Measurements from ENCODE around the gene TTC28. TPM values are rescaled to one million over a fixed set of nuclear protein-coding genes. Genes with fewer than 3 reads are reported as not detected.

Gene TTC28
- total RNA-seq, 1 donor from 2014 or later: 70.8 TPM

- DNase-seq (ENCODE audit: low spot score): no peak
- H3K4me3 Mint-ChIP-seq (ENCODE audit: unreplicated experiment): no peak overlapping the region
- no peak overlapping the region for H3K27ac Mint-ChIP-seq (ENCODE audit: unreplicated experiment)
- peaks cover 18% of the 10 kb centered on the region for H3K36me3 Mint-ChIP-seq (ENCODE audit: low read depth, unreplicated experiment)
- H3K27me3 Mint-ChIP-seq (ENCODE audit: unreplicated experiment): peaks cover 6% of the 10 kb centered on the region
- H3K9me3 Mint-ChIP-seq (ENCODE audit: unreplicated experiment): no peaks in the 10 kb centered on the region
- no peak for TF ChIP-seq CTCF (IDR thresholded peaks at IDR 0.05; ENCODE audit: unreplicated experiment)
- no peaks in the 10 kb centered on the region for H3K4me1 Mint-ChIP-seq (ENCODE audit: unreplicated experiment)
Observed at GRCh38 chr22:28002863-28003565, 676.6 kb downstream of the TTC28 start.

DNA sequence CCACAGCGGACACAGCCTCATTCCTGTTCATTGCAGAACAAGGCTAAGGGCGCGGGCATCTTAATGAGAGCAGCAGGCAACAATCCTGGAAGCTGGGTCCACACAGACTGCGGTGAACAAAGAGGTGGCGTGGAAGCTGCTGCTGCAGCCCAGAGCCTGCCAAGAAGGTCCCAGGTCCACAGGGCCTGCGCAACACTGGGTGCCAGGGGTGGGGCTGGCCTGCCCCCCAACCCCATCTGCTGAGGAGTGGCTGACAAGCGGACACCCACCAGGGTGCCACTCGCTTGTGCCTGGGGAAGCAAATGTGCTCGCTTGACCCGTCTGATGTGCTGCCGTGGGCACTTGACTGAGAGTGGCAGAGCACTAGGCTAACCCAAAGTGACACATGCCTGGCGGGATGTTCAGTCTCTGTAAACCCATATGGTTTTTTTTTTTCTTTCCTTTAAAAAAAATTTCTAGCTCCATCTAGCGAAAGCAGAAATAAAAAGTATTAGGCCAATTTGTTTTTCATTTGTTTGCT is 677.4 kb downstream of the TTC28 start:
- Mint-ChIP-seq H3K4me1 (ENCODE audit: unreplicated experiment) (no peaks in the 10 kb centered on the region), H3K4me3 (ENCODE audit: unreplicated experiment) (no peak overlapping the region), H3K27ac (ENCODE audit: unreplicated experiment) (no peak overlapping the region), H3K27me3 (ENCODE audit: unreplicated experiment) (peaks cover 6% of the 10 kb centered on the region), H3K36me3 (ENCODE audit: low read depth, unreplicated experiment) (peaks cover 15% of the 10 kb centered on the region), H3K9me3 (ENCODE audit: unreplicated experiment) (no peaks in the 10 kb centered on the region)
- no peak for TF ChIP-seq CTCF (IDR thresholded peaks at IDR 0.05; ENCODE audit: unreplicated experiment)
- DNase-seq (ENCODE audit: low spot score): no peak

DNA sequence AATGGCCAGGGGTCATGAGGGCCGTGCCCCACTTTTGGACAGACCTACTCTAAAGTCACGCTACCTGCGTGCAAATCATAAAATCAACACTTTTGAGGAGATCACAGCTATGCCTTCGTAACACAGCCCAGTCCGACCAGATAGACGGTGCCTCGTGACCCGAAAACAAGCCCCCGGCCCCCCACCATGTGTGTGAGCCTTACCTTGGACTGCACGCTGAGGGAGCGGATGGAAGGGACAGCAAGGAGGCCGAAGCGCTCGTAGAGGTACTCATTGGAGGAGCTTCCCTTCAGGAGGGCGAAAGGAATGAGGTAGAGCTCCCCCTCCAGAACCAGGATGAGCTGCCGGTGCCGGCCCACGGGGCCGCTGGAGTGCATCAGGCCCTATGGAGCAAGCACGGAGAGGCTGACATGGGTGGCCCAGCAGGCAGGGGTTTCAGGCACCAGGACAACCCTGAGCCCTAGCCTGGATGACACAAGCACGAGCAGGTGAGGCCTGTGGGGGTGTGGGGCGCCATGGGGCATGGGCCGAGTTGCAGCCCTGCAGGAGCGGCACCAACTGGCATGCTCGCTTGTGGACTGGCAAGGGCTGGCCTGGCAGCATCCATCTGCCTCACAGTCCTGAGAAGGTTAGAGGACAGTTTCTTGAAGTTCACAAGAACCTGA is 678.3 kb downstream of the TTC28 start:
- H3K4me3 Mint-ChIP-seq (ENCODE audit: unreplicated experiment): peak overlapping the region; percentile 8
- H3K27me3 Mint-ChIP-seq (ENCODE audit: unreplicated experiment): peaks cover 6% of the 10 kb centered on the region
- H3K36me3 Mint-ChIP-seq (ENCODE audit: low read depth, unreplicated experiment): peaks cover 18% of the 10 kb centered on the region
- TF ChIP-seq CTCF (IDR thresholded peaks at IDR 0.05; ENCODE audit: unreplicated experiment): no peak
- DNase-seq (ENCODE audit: low spot score): no peak
- H3K9me3 Mint-ChIP-seq (ENCODE audit: unreplicated experiment): no peaks in the 10 kb centered on the region
- no peaks in the 10 kb centered on the region for H3K4me1 Mint-ChIP-seq (ENCODE audit: unreplicated experiment)
- no peak overlapping the region for H3K27ac Mint-ChIP-seq (ENCODE audit: unreplicated experiment)

- DNase-seq (ENCODE audit: low spot score): no peak
- no peak overlapping the region for H3K4me3 Mint-ChIP-seq (ENCODE audit: unreplicated experiment)
- H3K27me3 Mint-ChIP-seq (ENCODE audit: unreplicated experiment): peaks cover 3% of the 10 kb centered on the region
- no peaks in the 10 kb centered on the region for H3K4me1 Mint-ChIP-seq (ENCODE audit: unreplicated experiment)
- no peaks in the 10 kb centered on the region for H3K9me3 Mint-ChIP-seq (ENCODE audit: unreplicated experiment)
- peaks cover 17% of the 10 kb centered on the region for H3K36me3 Mint-ChIP-seq (ENCODE audit: low read depth, unreplicated experiment)
- H3K27ac Mint-ChIP-seq (ENCODE audit: unreplicated experiment): no peak overlapping the region
- no peak for TF ChIP-seq CTCF (IDR thresholded peaks at IDR 0.05; ENCODE audit: unreplicated experiment)
Observed at GRCh38 chr22:28000361-28000760, 679.3 kb downstream of the TTC28 start.

DNA sequence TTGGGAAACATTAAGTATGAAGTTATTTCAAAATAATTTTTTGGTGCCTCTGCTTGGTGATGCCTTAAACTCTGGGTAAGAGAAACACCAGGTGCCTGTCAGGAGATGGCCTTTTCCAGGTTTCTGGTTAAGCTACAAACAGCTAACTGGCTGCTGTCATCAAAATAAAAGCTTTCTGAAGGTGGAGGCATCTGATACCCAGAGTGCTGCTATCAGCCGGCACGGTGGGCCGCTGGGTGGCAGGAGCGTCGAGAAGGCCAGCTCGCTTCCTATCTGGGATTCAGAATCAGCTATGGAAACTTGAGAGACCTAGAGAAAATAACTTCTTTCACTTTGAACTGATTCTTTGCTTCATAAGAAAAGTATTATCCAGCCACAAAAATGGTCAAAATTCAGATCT is 679.8 kb downstream of the TTC28 start:
- Mint-ChIP-seq H3K27me3 (ENCODE audit: unreplicated experiment) (peaks cover 3% of the 10 kb centered on the region), H3K27ac (ENCODE audit: unreplicated experiment) (no peak overlapping the region), H3K4me3 (ENCODE audit: unreplicated experiment) (no peak overlapping the region), H3K36me3 (ENCODE audit: low read depth, unreplicated experiment) (peaks cover 20% of the 10 kb centered on the region), H3K4me1 (ENCODE audit: unreplicated experiment) (no peaks in the 10 kb centered on the region), H3K9me3 (ENCODE audit: unreplicated experiment) (no peaks in the 10 kb centered on the region)
- TF ChIP-seq CTCF (IDR thresholded peaks at IDR 0.05; ENCODE audit: unreplicated experiment): no peak
- DNase-seq (ENCODE audit: low spot score): no peak

Data from endothelial cell (in vitro differentiated cells).